ENCODE data around the gene SUGCT. TPM values are rescaled to one million over a fixed set of nuclear protein-coding genes. Genes with fewer than 3 reads are reported as not detected.
"Not testable (repeated sequence)": the region's sequence is repeated elsewhere in the genome, so short reads cannot be mapped to it uniquely, and the experiment has no call there.

SUGCT gene
- total RNA-seq, 1 experiment from 2014 or later, result 9.9 TPM

DNA sequence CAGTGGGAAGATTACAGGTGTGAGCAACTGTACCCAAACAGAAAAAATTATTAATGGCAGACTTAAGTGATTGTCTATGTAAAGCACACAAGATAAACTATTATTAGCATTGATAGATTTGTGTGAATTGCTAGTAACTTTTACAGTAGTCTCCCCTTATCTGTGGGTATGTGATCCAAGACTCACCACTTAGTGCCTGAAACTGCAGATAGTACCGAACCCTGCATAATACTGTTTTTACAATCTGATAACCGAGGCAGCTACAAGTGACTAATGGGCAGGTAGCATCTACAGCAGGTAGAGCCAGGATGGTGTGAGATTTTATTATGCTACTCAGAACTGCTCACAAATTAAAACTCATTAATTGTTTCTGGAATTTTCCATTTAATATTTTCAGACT, 31.9 kb upstream of the SUGCT start:
- no peaks in the 10 kb centered on the region for H3K9me3 ChIP-seq
- DNase-seq, result no peak
- H3K4me3 ChIP-seq (ENCODE audit: low read depth, low read length), result no peak overlapping the region
- no peak overlapping the region for H3K4me3 Mint-ChIP-seq (ENCODE audit: unreplicated experiment)
- intact Hi-C loops (cut with micrococcal nuclease; ENCODE audit: unreplicated experiment), result no loop called here
- ChIA-PET POLR2A (no interaction called here), CTCF (no interaction called here)
- no TSS peak for BruUV-seq (replicated peaks)
- peaks cover 18% of the 10 kb centered on the region for H3K4me1 ChIP-seq
- peaks cover under 1% of the 10 kb centered on the region for H3K4me1 Mint-ChIP-seq (ENCODE audit: low read depth, unreplicated experiment)
- peaks cover 6% of the 10 kb centered on the region for H3K36me3 Mint-ChIP-seq (ENCODE audit: insufficient read depth, unreplicated experiment)
- no peaks in the 10 kb centered on the region for H3K27me3 Mint-ChIP-seq (ENCODE audit: insufficient read depth, unreplicated experiment)
- no peaks in the 10 kb centered on the region for H3K36me3 ChIP-seq (ENCODE audit: control insufficient read depth, insufficient read depth, low read length)
- TF ChIP-seq, protein P1, sequence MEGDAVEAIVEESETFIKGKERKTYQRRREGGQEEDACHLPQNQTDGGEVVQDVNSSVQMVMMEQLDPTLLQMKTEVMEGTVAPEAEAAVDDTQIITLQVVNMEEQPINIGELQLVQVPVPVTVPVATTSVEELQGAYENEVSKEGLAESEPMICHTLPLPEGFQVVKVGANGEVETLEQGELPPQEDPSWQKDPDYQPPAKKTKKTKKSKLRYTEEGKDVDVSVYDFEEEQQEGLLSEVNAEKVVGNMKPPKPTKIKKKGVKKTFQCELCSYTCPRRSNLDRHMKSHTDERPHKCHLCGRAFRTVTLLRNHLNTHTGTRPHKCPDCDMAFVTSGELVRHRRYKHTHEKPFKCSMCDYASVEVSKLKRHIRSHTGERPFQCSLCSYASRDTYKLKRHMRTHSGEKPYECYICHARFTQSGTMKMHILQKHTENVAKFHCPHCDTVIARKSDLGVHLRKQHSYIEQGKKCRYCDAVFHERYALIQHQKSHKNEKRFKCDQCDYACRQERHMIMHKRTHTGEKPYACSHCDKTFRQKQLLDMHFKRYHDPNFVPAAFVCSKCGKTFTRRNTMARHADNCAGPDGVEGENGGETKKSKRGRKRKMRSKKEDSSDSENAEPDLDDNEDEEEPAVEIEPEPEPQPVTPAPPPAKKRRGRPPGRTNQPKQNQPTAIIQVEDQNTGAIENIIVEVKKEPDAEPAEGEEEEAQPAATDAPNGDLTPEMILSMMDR (IDR thresholded peaks at IDR 0.05; ENCODE audit: insufficient read depth in 1 of 2, low read depth in 1 of 2, low read length in 1 of 2, severe bottlenecking in 1 of 2, unreplicated experiment in 1 of 2), result no peak
- no peaks in the 10 kb centered on the region for H3K9me3 Mint-ChIP-seq (ENCODE audit: unreplicated experiment)
- no peaks in the 10 kb centered on the region for H3K27me3 ChIP-seq (replicated peaks; ENCODE audit: control insufficient read depth, insufficient read depth, low read length)
- H3K27ac Mint-ChIP-seq (ENCODE audit: unreplicated experiment), result no peak overlapping the region

DNA sequence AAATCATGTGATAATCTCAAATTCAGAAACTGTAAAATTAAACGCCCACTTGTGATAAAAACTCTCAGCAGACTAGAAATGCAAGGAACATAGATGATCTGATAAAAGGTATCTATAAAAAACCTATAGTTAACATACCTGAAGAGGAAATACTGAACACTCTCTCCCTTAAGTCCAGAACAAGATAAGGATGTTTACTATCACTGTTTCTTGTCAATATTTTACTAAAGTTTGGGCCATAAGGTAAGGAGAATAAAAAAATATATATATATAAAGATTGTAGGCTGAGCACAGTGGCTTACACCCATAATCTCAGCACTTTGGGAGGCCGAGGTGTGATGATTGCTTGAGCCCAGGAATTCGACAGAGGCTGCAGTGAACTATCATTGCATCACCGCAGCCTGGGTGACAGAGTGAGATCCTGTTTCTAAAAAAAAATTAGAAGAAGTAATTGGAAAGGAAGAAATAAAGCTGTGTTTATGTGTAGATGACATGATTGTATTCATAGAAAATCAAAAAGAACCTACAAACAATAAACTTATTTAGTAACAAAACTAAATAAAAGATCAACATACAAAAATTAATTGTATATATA, 28.8 kb upstream of the SUGCT start:
- no peaks in the 10 kb centered on the region for H3K27me3 Mint-ChIP-seq (ENCODE audit: insufficient read depth, unreplicated experiment)
- no peak for DNase-seq
- H3K36me3 Mint-ChIP-seq (ENCODE audit: insufficient read depth, unreplicated experiment), result peaks cover 4% of the 10 kb centered on the region
- H3K27ac Mint-ChIP-seq (ENCODE audit: unreplicated experiment), result no peak overlapping the region
- H3K27me3 ChIP-seq (replicated peaks; ENCODE audit: control insufficient read depth, insufficient read depth, low read length), result no peaks in the 10 kb centered on the region
- H3K4me3 Mint-ChIP-seq (ENCODE audit: unreplicated experiment), result no peak overlapping the region
- TF ChIP-seq, protein P1 (IDR thresholded peaks at IDR 0.05; ENCODE audit: insufficient read depth in 1 of 2, low read depth in 1 of 2, low read length in 1 of 2, severe bottlenecking in 1 of 2, unreplicated experiment in 1 of 2), result no peak
- BruUV-seq (replicated peaks), result no TSS peak
- H3K4me3 ChIP-seq (ENCODE audit: low read depth, low read length), result no peak overlapping the region
- no peaks in the 10 kb centered on the region for H3K36me3 ChIP-seq (ENCODE audit: control insufficient read depth, insufficient read depth, low read length)
- POLR2A ChIA-PET, result no interaction called here
- CTCF ChIA-PET, result no interaction called here
- no peaks in the 10 kb centered on the region for H3K9me3 ChIP-seq
- no peaks in the 10 kb centered on the region for H3K9me3 Mint-ChIP-seq (ENCODE audit: unreplicated experiment)
- no peaks in the 10 kb centered on the region for H3K4me1 Mint-ChIP-seq (ENCODE audit: low read depth, unreplicated experiment)
- peaks cover 5% of the 10 kb centered on the region; the same call in 1 of the 2 replicates for H3K4me1 ChIP-seq
- intact Hi-C loops (cut with micrococcal nuclease; ENCODE audit: unreplicated experiment), result no loop called here

DNA sequence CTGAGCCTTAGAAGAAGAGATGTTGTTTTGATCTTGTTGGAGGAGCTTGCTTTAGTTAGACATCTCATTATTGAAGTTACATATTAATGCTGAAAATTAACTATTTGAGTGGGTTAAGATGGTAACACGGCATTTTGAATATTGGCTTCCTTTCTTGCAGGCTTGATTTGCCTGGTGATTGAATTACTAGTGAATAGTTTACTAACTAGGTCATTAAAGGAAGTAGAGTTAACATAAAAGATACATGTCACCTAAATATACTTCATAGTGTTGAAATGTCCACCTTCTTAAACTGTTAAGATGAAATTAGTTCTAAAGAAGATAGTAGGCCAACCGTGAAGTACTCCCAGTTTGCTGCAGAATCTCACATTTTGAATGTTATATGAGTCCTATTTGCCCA, 18.9 kb upstream of the SUGCT start:
- POLR2A ChIA-PET, result no interaction called here
- BruUV-seq (replicated peaks), result no TSS peak
- no peaks in the 10 kb centered on the region for H3K36me3 Mint-ChIP-seq (ENCODE audit: insufficient read depth, unreplicated experiment)

DNA sequence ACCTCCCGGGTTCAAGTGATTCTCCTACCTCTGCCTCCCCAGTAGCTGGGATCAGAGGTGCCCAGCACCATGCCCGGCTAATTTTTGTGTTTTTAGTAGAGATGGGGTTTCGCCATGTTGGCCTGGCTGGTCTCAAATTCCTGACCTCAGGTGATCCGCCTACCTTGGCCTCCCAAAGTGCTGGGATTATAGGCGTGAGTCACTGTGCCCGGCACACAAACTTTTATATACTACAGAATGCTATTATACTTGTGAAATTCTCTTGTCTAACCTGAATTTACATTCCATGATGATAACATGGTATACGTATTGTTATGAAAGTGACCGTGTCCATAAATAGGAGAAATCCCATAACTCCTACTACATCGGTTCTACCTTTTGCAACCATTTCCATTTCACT, 17.6 kb upstream of the SUGCT start:
- H3K4me3 ChIP-seq (ENCODE audit: low read depth, low read length); H3K4me1 Mint-ChIP-seq (ENCODE audit: low read depth, unreplicated experiment); H3K27me3 ChIP-seq (replicated peaks; ENCODE audit: control insufficient read depth, insufficient read depth, low read length); H3K27me3 Mint-ChIP-seq (ENCODE audit: insufficient read depth, unreplicated experiment); H3K36me3 Mint-ChIP-seq (ENCODE audit: insufficient read depth, unreplicated experiment); H3K9me3 Mint-ChIP-seq (ENCODE audit: unreplicated experiment); H3K36me3 ChIP-seq (ENCODE audit: control insufficient read depth, insufficient read depth, low read length); H3K27ac Mint-ChIP-seq (ENCODE audit: unreplicated experiment); intact Hi-C loops (cut with micrococcal nuclease; ENCODE audit: unreplicated experiment); BruUV-seq (replicated peaks); H3K4me3 Mint-ChIP-seq (ENCODE audit: unreplicated experiment); CTCF ChIA-PET; POLR2A ChIA-PET; H3K9me3 ChIP-seq; H3K4me1 ChIP-seq; DNase-seq: not testable (repeated sequence)

More for the DNA sequence above, 18.9 kb upstream of the SUGCT start:
- CTCF ChIA-PET, result no interaction called here
- no peak overlapping the region for H3K4me3 Mint-ChIP-seq (ENCODE audit: unreplicated experiment)
- no peak overlapping the region for H3K4me3 ChIP-seq (ENCODE audit: low read depth, low read length)
- intact Hi-C loops (cut with micrococcal nuclease; ENCODE audit: unreplicated experiment), result no loop called here
- no peak for DNase-seq
- no peaks in the 10 kb centered on the region for H3K27me3 Mint-ChIP-seq (ENCODE audit: insufficient read depth, unreplicated experiment)
- TF ChIP-seq, protein P1 (IDR thresholded peaks at IDR 0.05; ENCODE audit: insufficient read depth in 1 of 2, low read depth in 1 of 2, low read length in 1 of 2, severe bottlenecking in 1 of 2, unreplicated experiment in 1 of 2), result no peak
- H3K9me3 ChIP-seq, result no peaks in the 10 kb centered on the region
- no peaks in the 10 kb centered on the region for H3K27me3 ChIP-seq (replicated peaks; ENCODE audit: control insufficient read depth, insufficient read depth, low read length)
- H3K4me1 Mint-ChIP-seq (ENCODE audit: low read depth, unreplicated experiment), result no peaks in the 10 kb centered on the region
- H3K9me3 Mint-ChIP-seq (ENCODE audit: unreplicated experiment), result no peaks in the 10 kb centered on the region
- no peaks in the 10 kb centered on the region for H3K4me1 ChIP-seq
- H3K36me3 ChIP-seq (ENCODE audit: control insufficient read depth, insufficient read depth, low read length), result no peaks in the 10 kb centered on the region
- no peak overlapping the region for H3K27ac Mint-ChIP-seq (ENCODE audit: unreplicated experiment)

DNA sequence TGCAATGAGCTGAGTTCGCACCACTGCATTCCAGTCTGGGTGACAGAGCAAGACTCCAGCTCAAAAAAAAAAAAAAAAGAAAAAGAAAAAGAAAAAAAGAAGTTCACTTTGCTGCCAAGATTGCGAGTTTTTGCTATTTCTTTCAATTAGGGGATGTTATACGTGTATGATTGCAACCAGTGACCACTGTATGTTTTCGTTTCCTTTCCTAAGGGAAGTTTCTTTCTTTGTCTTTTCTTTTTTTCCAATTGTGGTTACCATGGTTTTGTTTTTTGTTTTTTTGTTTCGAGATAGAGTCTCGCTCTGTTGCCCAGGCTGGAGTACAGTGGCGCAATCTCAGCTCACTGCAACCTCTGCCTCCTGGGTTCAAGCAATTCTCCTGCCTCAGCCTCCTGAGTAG, 16.6 kb upstream of the SUGCT start:
- H3K4me3 Mint-ChIP-seq (ENCODE audit: unreplicated experiment); H3K9me3 ChIP-seq; BruUV-seq (replicated peaks); H3K4me1 ChIP-seq; H3K9me3 Mint-ChIP-seq (ENCODE audit: unreplicated experiment); H3K4me3 ChIP-seq (ENCODE audit: low read depth, low read length); intact Hi-C loops (cut with micrococcal nuclease; ENCODE audit: unreplicated experiment); H3K36me3 ChIP-seq (ENCODE audit: control insufficient read depth, insufficient read depth, low read length); CTCF ChIA-PET; H3K27me3 Mint-ChIP-seq (ENCODE audit: insufficient read depth, unreplicated experiment); DNase-seq; H3K27ac Mint-ChIP-seq (ENCODE audit: unreplicated experiment); H3K4me1 Mint-ChIP-seq (ENCODE audit: low read depth, unreplicated experiment); H3K27me3 ChIP-seq (replicated peaks; ENCODE audit: control insufficient read depth, insufficient read depth, low read length); POLR2A ChIA-PET; H3K36me3 Mint-ChIP-seq (ENCODE audit: insufficient read depth, unreplicated experiment): not testable (repeated sequence)
